GM18526 (cell line): Measurements from ENCODE around the gene QRFP.

Experiments used
- POLR2A ChIP-seq: IDR thresholded peaks from 3 replicates; pipeline ENCODE4 v1.6.1; 2011; ENCODE audit not compliant: insufficient read length; ENCODE audit errors: extremely low read depth

Gene QRFP

DNA sequence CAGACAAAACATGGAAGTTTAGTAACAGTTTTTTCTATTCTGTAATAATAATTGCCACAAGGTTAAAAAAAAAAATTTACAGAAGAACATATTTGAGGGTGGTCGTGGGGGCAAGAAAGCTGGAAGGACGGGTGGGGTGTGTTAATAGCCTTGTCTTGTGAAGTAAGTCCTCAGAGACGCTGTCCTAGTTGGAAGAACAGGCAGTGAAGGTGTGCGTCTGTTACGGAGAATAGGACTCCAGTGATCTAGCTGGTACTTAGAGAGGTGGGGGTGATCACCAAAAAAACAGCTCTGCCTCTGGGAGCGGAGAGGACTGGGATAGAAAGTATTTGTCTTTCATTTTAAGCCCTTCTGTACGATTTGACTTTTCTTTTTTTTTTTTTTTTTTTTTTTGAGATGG lies 43.8 kb downstream of the QRFP start:
- TF ChIP-seq POLR2A: no peak

DNA sequence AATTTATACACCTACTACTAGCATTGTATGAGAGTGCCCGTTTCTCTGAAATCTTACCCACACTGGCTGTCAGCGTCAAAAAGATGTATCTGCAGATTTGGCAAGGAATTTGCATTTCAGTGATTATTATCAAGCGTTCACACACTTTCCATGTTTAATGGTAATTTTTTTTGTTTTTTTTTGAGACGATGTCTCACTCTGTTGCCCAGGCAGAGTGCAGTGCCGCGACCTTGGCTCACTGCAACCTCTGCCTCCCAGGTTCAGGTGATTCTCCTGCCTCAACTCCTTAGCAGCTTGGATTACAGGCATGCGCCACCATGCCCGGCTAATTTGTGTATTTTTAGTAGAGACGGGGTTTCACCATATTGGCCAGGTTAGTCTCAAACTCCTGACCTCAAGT lies 47.3 kb downstream of the QRFP start:
- TF ChIP-seq POLR2A: no peak

DNA sequence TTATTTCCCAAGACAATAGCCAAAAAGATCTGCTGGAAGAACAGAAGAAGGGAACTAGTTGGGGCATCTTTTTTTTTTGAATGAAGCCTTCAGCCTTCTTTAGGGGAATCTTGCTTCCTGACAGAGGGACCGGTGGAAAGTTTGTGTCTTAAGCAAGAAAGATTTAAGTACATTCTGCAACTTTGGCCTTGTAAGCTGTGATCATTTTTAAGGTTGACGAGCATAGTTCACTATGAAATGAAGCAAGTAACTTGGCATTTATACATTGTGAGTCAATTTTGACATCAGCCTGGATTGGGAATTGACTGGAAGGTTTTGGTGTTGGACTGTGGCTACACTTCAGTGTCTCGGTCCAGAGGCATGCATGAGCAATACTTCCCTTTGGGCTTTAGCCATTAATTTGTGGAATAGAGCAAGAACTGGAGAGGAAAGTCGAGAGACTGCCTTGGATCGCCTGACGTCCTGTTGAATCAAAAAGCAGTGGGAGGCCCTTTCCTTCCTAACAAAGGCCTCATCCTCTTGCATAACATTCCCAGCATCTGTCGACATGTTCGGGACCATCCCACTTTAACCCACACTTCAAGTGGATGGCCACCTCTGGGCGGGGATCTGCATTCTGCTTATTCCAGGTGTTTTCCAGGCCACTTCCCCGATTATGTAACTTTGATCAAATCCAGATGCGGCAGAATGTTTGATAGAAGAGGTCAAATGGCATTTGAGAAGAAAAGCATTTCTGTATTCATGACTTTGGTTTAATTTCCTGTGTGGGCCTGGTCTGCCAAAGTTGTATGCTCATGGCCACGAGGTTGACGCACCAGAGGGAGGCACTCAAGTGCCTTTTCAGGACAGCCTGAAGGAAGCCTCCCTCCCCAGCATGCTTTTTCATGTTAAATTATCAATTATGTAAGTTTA lies 49.0 kb downstream of the QRFP start:
- no peak for TF ChIP-seq POLR2A

DNA sequence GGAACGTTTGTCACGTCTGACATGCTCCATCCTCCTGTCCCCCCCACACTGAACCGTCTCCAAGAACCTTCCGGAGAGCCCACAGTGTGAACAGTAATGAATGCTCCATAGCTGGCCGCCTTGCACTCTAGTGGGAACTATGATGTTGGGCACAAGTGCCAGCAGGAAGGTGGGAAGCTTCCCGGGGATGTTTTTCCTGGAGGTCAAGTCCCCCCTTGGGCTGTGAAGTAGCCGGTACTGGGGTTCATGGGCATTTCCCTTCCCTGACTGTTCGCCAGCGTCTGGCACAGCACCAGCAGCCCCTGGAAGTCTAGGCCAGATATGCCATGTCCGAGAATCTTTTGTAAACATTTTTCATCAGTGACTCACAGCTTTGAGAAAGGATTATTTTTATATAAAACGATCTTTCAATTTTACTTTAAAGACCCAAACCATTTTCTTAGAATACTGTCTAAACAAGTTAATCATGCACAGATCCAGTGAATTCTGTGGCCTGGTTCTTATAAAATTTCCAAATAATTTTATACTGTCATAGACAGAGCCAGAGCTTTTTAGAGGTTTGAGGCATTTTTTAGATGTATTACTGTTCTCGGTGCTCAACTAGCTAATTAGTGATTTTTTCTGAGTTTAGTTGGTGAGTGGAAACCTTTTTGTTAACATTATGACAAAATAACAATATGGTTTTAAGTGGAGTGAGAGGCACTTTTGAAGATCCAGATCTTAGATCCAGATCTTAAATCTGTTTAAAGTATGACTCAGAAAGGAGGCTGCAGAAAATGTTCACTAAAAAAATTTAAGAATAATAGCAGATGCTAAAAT lies 49.9 kb downstream of the QRFP start:
- no peak for TF ChIP-seq POLR2A

DNA sequence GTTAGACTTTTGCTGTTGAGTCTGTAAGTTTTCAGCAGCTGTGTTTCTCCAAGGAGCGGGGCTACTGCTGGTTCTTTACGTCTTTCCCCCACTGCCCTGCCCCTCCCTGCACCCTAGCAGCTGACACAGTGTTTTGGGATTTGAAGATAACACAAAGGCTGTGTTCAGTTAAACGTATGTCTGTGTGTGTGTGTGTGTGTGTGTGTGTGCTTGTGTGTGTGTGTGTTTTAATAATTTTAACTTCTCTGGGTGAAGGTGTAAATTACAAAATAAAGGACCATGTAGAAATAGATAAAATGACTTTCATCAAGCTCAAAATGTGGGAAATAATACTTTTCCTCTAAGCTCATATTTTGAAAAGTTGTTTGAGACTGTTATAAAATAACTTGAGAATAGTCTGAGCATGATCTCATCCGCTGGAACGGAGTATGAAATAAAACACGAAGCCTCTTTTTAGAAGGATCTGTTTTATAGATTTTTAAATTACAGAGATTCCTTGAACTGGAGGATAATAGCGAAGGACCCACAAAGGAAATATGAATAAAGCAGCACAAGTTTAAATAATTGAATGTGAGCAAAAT lies 50.6 kb downstream of the QRFP start:
- TF ChIP-seq POLR2A: no peak

DNA sequence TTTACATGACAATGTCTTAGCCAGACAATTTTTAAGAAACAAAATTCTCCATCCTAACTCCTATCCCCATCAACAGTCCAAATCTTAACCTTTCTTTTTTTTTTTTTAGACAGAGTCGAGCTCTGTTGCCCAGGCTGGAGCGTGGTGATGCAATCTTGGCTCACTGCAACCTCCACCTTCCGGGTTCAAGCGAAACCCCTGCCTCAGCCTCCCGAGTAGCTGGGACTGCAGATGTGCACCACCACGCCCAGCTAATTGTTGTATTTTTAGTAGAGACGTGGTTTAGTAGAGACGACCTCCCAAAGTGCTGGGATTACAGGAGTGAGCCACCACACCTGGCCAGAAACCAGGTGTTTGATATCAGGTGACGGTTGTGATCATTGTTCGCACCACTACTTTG lies 51.4 kb downstream of the QRFP start:
- TF ChIP-seq POLR2A: no peak

DNA sequence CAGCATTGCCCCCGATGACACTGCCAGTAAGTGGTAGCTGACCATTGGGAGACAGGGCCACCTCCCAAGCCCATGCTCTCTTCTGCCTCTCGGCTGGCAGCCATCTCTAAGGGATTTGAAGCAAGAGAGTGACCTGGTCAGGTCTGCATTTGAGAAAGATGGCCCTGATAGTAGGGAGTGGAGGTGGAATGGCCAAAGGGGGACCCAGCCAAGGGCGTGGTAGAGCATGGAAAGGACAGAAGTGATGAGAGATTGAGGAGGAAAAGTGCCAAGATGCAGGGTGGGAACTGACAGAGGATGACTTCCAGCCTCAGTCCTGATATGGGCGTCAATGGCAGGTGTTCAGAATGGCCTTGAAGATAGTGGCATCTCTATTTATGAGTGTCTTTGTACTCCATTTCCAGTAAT lies 52.6 kb downstream of the QRFP start:
- TF ChIP-seq POLR2A: no peak

DNA sequence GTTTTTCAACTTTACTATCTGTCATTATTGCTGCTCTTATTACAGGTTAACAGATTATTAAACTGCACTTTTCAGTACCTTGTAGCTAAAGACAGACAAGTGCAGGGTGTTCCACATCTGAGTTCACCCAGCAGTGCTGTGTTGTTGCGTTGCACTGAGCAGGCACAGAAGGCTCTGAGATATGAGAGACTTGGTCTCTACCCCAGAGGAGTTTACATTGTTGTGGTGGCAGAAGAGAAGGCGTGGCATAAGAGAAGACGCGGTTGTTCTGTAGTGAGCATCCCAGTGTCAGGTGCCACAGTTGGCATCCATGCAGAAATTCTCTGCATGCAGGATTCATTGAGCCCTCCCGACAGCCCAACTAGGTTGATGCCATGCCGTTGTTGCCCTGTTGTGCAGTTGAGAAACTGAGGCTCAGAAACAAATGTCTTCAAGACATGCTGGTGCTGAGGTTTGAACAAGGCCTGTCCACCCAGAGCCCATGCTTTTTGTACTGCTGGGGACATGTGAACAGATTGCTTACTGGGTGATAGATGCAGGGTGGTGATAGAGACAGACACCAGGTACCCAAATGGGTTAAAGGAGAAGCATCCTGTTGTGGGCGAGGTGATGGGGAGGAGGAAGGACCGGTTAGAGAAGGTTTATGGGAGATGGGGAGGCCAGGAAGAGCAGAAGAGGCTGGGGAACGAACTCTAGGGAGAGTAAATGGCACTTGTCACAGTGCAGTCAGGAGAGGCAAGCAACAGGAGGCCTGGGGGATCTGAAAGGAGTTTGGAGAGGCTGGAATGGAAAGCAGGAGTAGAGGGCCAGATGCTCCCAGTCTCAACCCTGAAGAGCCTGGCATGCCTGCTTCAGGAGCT lies 53.3 kb downstream of the QRFP start:
- TF ChIP-seq POLR2A: no peak
